ENCODE results near the gene SLC27A1.
A peak's percentile ranks its signal among the peaks of the same experiment; 100 is the strongest.

The SLC27A1 gene

GRCh38 chr19:17448131-17448967 lies 22.0 kb upstream of the SLC27A1 start, which contains the start of gene TMEM221:
Gene TMEM221 (minus strand): TSS chr19:17448668. CDS start chr19:17448462, 206 bp downstream.
- in situ Hi-C loops (cut with MboI; ENCODE audit: low pct_unique_long_range_greater_than_20kb, low sequenced_read_pairs, unreplicated experiment), result no loop called here
- TF ChIP-seq CTCF (IDR thresholded peaks at IDR 0.05; ENCODE audit: extremely low read depth, insufficient read depth, missing control alignments), result peak; percentile 55
- DNase-seq (ENCODE audit: low spot score), result peak; percentile 79

GRCh38 chr19:17450264-17451075 lies 19.9 kb upstream of the SLC27A1 start:
- in situ Hi-C loops (cut with MboI; ENCODE audit: low pct_unique_long_range_greater_than_20kb, low sequenced_read_pairs, unreplicated experiment), result no loop called here
- DNase-seq (ENCODE audit: low spot score), result peak; percentile 54
- no peak for TF ChIP-seq CTCF (IDR thresholded peaks at IDR 0.05; ENCODE audit: extremely low read depth, insufficient read depth, missing control alignments)

DNA sequence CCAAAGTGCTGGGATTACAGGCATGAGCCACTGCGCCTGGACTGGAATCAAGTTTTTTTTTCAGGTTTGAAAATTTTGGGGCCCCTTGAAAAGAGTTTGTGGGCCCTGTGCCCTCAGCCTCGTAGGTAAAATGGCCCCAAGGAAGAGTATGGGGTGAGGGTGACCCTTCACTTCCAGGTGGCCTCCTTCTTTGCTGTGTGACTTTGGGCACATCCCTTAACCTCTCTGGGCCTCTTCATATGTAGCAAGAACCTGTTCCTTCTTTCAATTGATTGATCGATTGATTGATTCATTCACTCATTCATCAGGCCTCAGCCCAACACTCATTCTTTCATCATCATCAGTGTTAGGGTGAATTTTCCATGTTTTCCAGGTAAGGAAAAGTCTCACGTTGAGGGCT lies 18.5 kb upstream of the SLC27A1 start:
- TF ChIP-seq CTCF (IDR thresholded peaks at IDR 0.05; ENCODE audit: extremely low read depth, insufficient read depth, missing control alignments), result no peak
- DNase-seq (ENCODE audit: low spot score), result no peak
- in situ Hi-C loops (cut with MboI; ENCODE audit: low pct_unique_long_range_greater_than_20kb, low sequenced_read_pairs, unreplicated experiment), result no loop called here

- in situ Hi-C loops (cut with MboI; ENCODE audit: low pct_unique_long_range_greater_than_20kb, low sequenced_read_pairs, unreplicated experiment), result no loop called here
- no peak for TF ChIP-seq CTCF (IDR thresholded peaks at IDR 0.05; ENCODE audit: extremely low read depth, insufficient read depth, missing control alignments)
- peak; percentile 32 for DNase-seq (ENCODE audit: low spot score)
These were observed 15.7 kb upstream of the SLC27A1 start for GRCh38 chr19:17454576-17455071.

DNA sequence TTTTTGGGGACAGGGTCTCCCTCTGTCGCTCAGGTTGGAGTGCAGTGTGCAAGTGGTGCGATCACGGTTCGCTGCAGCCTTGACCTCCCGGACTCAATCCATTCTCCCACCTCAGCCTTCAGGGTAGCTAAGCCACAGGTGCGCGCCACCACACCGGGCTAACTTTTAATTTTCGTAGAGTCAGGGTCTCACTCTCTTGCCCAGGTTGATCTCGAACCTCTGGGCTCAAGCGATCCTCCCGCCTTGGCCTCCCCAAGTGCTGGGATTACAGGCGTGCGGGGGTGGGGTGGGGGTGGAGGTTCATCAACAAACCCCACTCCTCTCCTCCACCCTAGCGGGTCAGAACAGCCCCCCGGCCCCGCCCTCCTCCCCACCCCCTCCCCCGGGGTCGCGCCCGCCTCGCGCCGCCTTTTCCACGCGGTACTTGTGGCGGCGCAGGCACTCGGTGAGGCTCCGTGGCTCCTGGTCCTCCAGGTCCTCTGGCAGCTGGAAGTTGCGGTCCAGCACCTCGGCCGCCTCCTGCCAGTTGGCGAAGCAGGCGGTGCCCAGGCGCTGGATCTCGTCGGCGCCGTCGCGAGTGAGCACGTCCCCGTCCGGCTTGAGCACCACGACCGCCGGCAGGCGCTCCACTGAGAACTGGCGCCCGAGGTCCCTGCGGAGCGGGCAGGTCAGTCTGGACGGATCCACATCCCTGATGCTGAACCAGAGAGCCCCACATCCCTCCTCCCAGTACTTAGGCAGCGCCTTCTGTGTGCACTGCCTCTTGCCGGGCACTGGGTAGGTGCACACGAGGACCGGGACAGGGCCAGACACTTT lies 14.8 kb upstream of the SLC27A1 start:
- DNase-seq (ENCODE audit: low spot score), result no peak
- in situ Hi-C loops (cut with MboI; ENCODE audit: low pct_unique_long_range_greater_than_20kb, low sequenced_read_pairs, unreplicated experiment), result no loop called here
- TF ChIP-seq CTCF (IDR thresholded peaks at IDR 0.05; ENCODE audit: extremely low read depth, insufficient read depth, missing control alignments), result no peak

DNA sequence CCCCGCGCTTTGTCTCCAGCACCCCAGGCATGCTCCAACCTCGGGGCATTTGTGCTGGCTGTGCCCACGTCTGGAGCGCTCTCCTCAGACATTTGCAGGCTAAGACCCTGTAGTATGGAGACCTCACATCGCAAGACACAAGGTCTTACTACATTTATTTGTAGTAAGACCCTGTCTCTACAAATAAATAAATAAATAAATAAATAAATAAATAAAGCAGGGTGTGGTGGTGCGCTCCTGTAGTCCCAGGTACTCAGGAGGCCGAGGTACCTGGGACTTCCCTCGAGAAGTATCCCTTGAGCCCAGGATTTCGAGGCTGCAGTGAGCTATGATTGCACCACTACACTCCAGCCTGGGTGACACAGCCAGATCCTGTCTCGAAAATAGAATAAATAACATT lies 14.2 kb upstream of the SLC27A1 start:
- TF ChIP-seq CTCF (IDR thresholded peaks at IDR 0.05; ENCODE audit: extremely low read depth, insufficient read depth, missing control alignments), result no peak
- DNase-seq (ENCODE audit: low spot score), result no peak
- in situ Hi-C loops (cut with MboI; ENCODE audit: low pct_unique_long_range_greater_than_20kb, low sequenced_read_pairs, unreplicated experiment), result no loop called here

Data from GM13977 (cell line).